ENCODE data around the gene ARHGEF9.

GRCh38 chrX:63702556-63702955, 82.5 kb downstream of the ARHGEF9 start:
- TF ChIP-seq CTCF (IDR thresholded peaks at IDR 0.05) (no peak), USF2 (IDR thresholded peaks at IDR 0.05) (no peak), REST (IDR thresholded peaks at IDR 0.05) (no peak), POLR2A (IDR thresholded peaks at IDR 0.05; ENCODE audit: low read length) (no peak), HOXA7 (CRISPR knock-in tag; IDR thresholded peaks at IDR 0.05) (no peak), KDM1A (IDR thresholded peaks at IDR 0.05; ENCODE audit: low read depth) (no peak), RCOR1 (IDR thresholded peaks at IDR 0.05; ENCODE audit: low read depth, low read length) (no peak), TP53 (CRISPR knock-in tag; IDR thresholded peaks at IDR 0.05) (no peak), MAX (IDR thresholded peaks at IDR 0.05) (no peak), MAFK (IDR thresholded peaks at IDR 0.05; ENCODE audit: partially characterized antibody) (no peak)
